ENCODE results near the gene MOGAT3.

DNA sequence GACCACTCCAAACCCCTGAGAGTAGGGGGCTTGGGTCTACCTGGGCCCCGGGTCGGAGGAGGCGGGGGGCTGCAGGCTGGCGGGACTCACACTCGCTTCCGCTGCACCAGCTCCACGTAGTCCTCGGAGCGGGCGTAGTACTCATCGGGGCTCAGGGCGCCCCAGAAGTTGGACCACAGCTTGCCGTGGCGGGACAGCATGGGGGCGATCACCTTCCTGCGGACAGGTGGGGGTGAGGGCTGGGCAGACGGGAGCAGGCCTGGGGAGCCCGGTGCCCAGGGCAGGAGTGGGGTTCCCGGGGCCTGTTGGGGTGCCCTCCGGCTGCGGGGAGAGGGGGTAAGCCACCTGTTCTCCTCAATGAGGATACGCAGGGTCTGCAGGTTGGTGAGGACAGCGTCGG, 10.7 kb upstream of the MOGAT3 start:
- TF ChIP-seq, protein P1, sequence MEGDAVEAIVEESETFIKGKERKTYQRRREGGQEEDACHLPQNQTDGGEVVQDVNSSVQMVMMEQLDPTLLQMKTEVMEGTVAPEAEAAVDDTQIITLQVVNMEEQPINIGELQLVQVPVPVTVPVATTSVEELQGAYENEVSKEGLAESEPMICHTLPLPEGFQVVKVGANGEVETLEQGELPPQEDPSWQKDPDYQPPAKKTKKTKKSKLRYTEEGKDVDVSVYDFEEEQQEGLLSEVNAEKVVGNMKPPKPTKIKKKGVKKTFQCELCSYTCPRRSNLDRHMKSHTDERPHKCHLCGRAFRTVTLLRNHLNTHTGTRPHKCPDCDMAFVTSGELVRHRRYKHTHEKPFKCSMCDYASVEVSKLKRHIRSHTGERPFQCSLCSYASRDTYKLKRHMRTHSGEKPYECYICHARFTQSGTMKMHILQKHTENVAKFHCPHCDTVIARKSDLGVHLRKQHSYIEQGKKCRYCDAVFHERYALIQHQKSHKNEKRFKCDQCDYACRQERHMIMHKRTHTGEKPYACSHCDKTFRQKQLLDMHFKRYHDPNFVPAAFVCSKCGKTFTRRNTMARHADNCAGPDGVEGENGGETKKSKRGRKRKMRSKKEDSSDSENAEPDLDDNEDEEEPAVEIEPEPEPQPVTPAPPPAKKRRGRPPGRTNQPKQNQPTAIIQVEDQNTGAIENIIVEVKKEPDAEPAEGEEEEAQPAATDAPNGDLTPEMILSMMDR (IDR thresholded peaks at IDR 0.05), result no peak
- TF ChIP-seq POLR2A (IDR thresholded peaks at IDR 0.05) (no peak), POLR2AphosphoS5 (IDR thresholded peaks at IDR 0.05) (no peak)

Measured in stomach (tissue), 4 donors.